ENCODE measurements around the gene PIP5K1B. TPM values are rescaled to one million over a fixed set of nuclear protein-coding genes. Genes with fewer than 3 reads are reported as not detected.
"Not testable (repeated sequence)": the region's sequence is repeated elsewhere in the genome, so short reads cannot be mapped to it uniquely, and the experiment has no call there.

Gene PIP5K1B
- total and polyA plus RNA-seq, 2 of the 13 experiments (the other 11 are each of a cell fraction or from before 2014, with no cell fraction given): 15.8 to 17.5 TPM

DNA sequence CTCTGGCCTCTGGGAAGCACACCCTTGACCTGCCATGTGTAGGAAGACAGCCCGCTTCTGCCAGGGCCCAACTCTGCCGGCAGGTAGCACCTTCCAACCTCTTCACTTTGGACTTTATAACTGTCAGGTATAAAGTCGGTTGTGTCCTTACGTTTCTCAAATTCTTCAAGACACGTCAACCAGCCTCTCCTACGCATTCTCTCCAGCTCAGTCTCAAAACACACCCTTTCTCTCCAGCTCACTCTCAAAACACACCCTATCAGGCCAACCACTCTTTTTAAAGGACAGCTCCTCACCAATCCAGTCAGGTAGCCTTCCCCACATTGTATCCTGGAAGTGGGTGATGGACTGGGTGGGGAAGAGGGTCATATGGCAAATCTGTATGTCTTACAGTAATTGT is 344.1 kb downstream of the PIP5K1B start:
- peaks cover 22% of the 10 kb centered on the region for H3K4me1 ChIP-seq (ENCODE audit: insufficient read depth, low read length)
- DNase-seq (ENCODE audit: low spot score) (no peak), ATAC-seq (no peak), FAIRE-seq (no peak)
- no peak overlapping the region for H3K4me3 ChIP-seq (replicated peaks in 1 of 3; ENCODE audit: insufficient read depth in 1 of 3, low read depth in 2 of 3, low read length in 3 of 3)
- BruUV-seq (replicated peaks): no TSS peak
- ChIA-PET POLR2A (interaction anchor here (0.6 kb wide), 1 partner anchor 109 kb away, joined by 3 read pairs; no protein-coding TSS in a partner anchor), CTCF (ENCODE audit: low intra/inter-chr PET ratio, low total read pairs) (no interaction called here)
- 97% methylated on average over 6 of the region's 6 CpGs for WGBS (ENCODE audit: low lambda C conversion rate)
- H3K27me3 ChIP-seq (ENCODE audit: control insufficient read depth in 1 of 2, insufficient read depth in 2 of 2, low read length in 2 of 2): no peaks in the 10 kb centered on the region
- no peak overlapping the region for H3K9ac ChIP-seq (ENCODE audit: insufficient read depth, low read depth, low read length)
- no peak overlapping the region for H3K27ac ChIP-seq (ENCODE audit: extremely low read length, insufficient read depth, low read length)
- in situ Hi-C loops (cut with HindIII; ENCODE audit: extremely low pct_ligation_motif_present, low pct_unique_long_range_greater_than_20kb): no loop called here
- H3K4me2 ChIP-seq (ENCODE audit: low read depth, low read length): no peak overlapping the region
- H4K20me1 ChIP-seq (ENCODE audit: insufficient read depth, low read length): 0 out of 2 replicates have a peak, but pooled peaks cover 3% of the 10 kb centered on the region
- no peak overlapping the region for H2AFZ ChIP-seq (ENCODE audit: low read length)
- H3K79me2 ChIP-seq (ENCODE audit: insufficient read depth, low read length): peaks cover 18% of the 10 kb centered on the region
- intact Hi-C loops (cut with micrococcal nuclease; ENCODE audit: unreplicated experiment): no loop called here
- H3K36me3 ChIP-seq (replicated peaks in 1 of 2; ENCODE audit: control insufficient read depth in 1 of 2, insufficient read depth in 2 of 2, low read length in 2 of 2): peaks cover 19 to 58% of the 10 kb centered on the region in 2 experiments
- TF ChIP-seq ZNF326 (CRISPR knock-in tag; IDR thresholded peaks at IDR 0.05; ENCODE audit: borderline replicate concordance) (no peak), RBM22 (optimal IDR thresholded peaks at IDR 0.05; ENCODE audit: low read length) (no peak), IKZF5 (CRISPR knock-in tag; IDR thresholded peaks at IDR 0.05) (no peak), HINFP (CRISPR knock-in tag; IDR thresholded peaks at IDR 0.05; ENCODE audit: low read depth) (no peak), ZNF33B (CRISPR knock-in tag; IDR thresholded peaks at IDR 0.05) (no peak), SNAPC4 (CRISPR knock-in tag; IDR thresholded peaks at IDR 0.05) (no peak), STAT6 (CRISPR knock-in tag; IDR thresholded peaks at IDR 0.05; ENCODE audit: borderline replicate concordance) (no peak)
- no peaks in the 10 kb centered on the region for H3K9me3 ChIP-seq (ENCODE audit: low read length)

GRCh38 chr9:69050936-69051335 is 345.9 kb downstream of the PIP5K1B start:
- in situ Hi-C loops (cut with HindIII; ENCODE audit: extremely low pct_ligation_motif_present, low pct_unique_long_range_greater_than_20kb); H3K4me2 ChIP-seq (ENCODE audit: low read depth, low read length); BruUV-seq (replicated peaks): not testable (repeated sequence)

More at GRCh38 chr9:69050936-69051335, 345.9 kb downstream of the PIP5K1B start:
- H3K27me3 ChIP-seq (ENCODE audit: control insufficient read depth in 1 of 2, insufficient read depth in 2 of 2, low read length in 2 of 2); H3K4me1 ChIP-seq (ENCODE audit: insufficient read depth, low read length); POLR2A ChIA-PET; H4K20me1 ChIP-seq (ENCODE audit: insufficient read depth, low read length); ATAC-seq; H3K9ac ChIP-seq (ENCODE audit: insufficient read depth, low read depth, low read length); H2AFZ ChIP-seq (ENCODE audit: low read length); intact Hi-C loops (cut with micrococcal nuclease; ENCODE audit: unreplicated experiment); CTCF ChIA-PET (ENCODE audit: low intra/inter-chr PET ratio, low total read pairs); DNase-seq (ENCODE audit: low spot score); H3K27ac ChIP-seq (ENCODE audit: extremely low read length, insufficient read depth, low read length); H3K4me3 ChIP-seq (replicated peaks in 1 of 3; ENCODE audit: insufficient read depth in 1 of 3, low read depth in 2 of 3, low read length in 3 of 3); H3K9me3 ChIP-seq (ENCODE audit: low read length); H3K79me2 ChIP-seq (ENCODE audit: insufficient read depth, low read length); FAIRE-seq: not testable (repeated sequence)
- WGBS (ENCODE audit: low lambda C conversion rate): 95% methylated on average over 12 of the region's 12 CpGs
- peaks cover 24 to 58% of the 10 kb centered on the region in 2 experiments for H3K36me3 ChIP-seq (replicated peaks in 1 of 2; ENCODE audit: control insufficient read depth in 1 of 2, insufficient read depth in 2 of 2, low read length in 2 of 2)
